HG02840 (cell line): ENCODE data around the gene SMIM31.

ENCODE experiments used
- ATAC-seq: cut with Tn5 transposase; IDR thresholded peaks from one replicate; pipeline ENCODE4 v1.9.1; 2021; ENCODE audit warnings: mild to moderate bottlenecking, moderate library complexity, moderate number of reproducible peaks; ENCODE audit not compliant: unreplicated experiment, low FRiP score

Gene SMIM31

GRCh38 chr4:164780839-164781238, 26.9 kb downstream of the SMIM31 start:
- ATAC-seq: no peak

GRCh38 chr4:164783976-164784375, 30.0 kb downstream of the SMIM31 start:
- ATAC-seq: no peak

GRCh38 chr4:164789047-164789446, 35.1 kb downstream of the SMIM31 start:
- no peak for ATAC-seq

- no peak for ATAC-seq
Observed at GRCh38 chr4:164790249-164790648, 36.3 kb downstream of the SMIM31 start.

GRCh38 chr4:164799410-164799809, 45.5 kb downstream of the SMIM31 start:
- ATAC-seq: no peak

- ATAC-seq: no peak
Observed at GRCh38 chr4:164800786-164801185, 46.9 kb downstream of the SMIM31 start.

- ATAC-seq: no peak
Observed at GRCh38 chr4:164802301-164802901, 48.5 kb downstream of the SMIM31 start.

- ATAC-seq: no peak
Observed at GRCh38 chr4:164803702-164804101, 49.8 kb downstream of the SMIM31 start.

- ATAC-seq: no peak
Observed at GRCh38 chr4:164807611-164808010, 53.7 kb downstream of the SMIM31 start.

GRCh38 chr4:164813554-164813953, 59.6 kb downstream of the SMIM31 start:
- ATAC-seq: no peak

- no peak for ATAC-seq
Observed at GRCh38 chr4:164815711-164816110, 61.8 kb downstream of the SMIM31 start.

- ATAC-seq: no peak
Observed at GRCh38 chr4:164819366-164819765, 65.4 kb downstream of the SMIM31 start.

GRCh38 chr4:164821711-164822110, 67.8 kb downstream of the SMIM31 start:
- no peak for ATAC-seq

- no peak for ATAC-seq
Observed at GRCh38 chr4:164824581-164824980, 70.7 kb downstream of the SMIM31 start.

- no peak for ATAC-seq
Observed at GRCh38 chr4:164828955-164829354, 75.0 kb downstream of the SMIM31 start.

GRCh38 chr4:164846566-164846965, 92.6 kb downstream of the SMIM31 start:
- ATAC-seq: no peak

- ATAC-seq: no peak
Observed at GRCh38 chr4:164847016-164847415, 93.1 kb downstream of the SMIM31 start.

- no peak for ATAC-seq
Observed at GRCh38 chr4:164847967-164848649, 94.2 kb downstream of the SMIM31 start.
